Subcutaneous adipose tissue (tissue), 4 donors: Measurements from ENCODE around the gene PTGER1. TPM values are rescaled to one million over a fixed set of nuclear protein-coding genes. Genes with fewer than 3 reads are reported as not detected.

Source experiments
- small RNA-seq: library from RNA; depleted of rRNA; stranded (forward); fragments of <200 nt; gene quantifications from one replicate; pipeline ENCODE3, GENCODE V24; 2016
- total RNA-seq, 4 donors: library from RNA; depleted of rRNA; stranded (reverse); fragments of >200 nt; gene quantifications; one replicate each; pipeline ENCODE4 v1.1.0, GENCODE V29; 2016
- TF ChIP-seq, protein P1 (sequence below): fragments of 450-650 bp; IDR thresholded peaks from one replicate; pipeline ENCODE4 v1.5.1; 2016; ENCODE audit warnings: low read depth, mild to moderate bottlenecking, control low read depth, antibody characterized with exemption, moderate library complexity

PTGER1 gene
- total RNA-seq, 4 donors from 2014 or later, result 0.49 TPM; not detected in 3

GRCh38 chr19:14433554-14434501 lies 41.3 kb downstream of the PTGER1 start:
- TF ChIP-seq, protein P1, sequence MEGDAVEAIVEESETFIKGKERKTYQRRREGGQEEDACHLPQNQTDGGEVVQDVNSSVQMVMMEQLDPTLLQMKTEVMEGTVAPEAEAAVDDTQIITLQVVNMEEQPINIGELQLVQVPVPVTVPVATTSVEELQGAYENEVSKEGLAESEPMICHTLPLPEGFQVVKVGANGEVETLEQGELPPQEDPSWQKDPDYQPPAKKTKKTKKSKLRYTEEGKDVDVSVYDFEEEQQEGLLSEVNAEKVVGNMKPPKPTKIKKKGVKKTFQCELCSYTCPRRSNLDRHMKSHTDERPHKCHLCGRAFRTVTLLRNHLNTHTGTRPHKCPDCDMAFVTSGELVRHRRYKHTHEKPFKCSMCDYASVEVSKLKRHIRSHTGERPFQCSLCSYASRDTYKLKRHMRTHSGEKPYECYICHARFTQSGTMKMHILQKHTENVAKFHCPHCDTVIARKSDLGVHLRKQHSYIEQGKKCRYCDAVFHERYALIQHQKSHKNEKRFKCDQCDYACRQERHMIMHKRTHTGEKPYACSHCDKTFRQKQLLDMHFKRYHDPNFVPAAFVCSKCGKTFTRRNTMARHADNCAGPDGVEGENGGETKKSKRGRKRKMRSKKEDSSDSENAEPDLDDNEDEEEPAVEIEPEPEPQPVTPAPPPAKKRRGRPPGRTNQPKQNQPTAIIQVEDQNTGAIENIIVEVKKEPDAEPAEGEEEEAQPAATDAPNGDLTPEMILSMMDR, result no peak

DNA sequence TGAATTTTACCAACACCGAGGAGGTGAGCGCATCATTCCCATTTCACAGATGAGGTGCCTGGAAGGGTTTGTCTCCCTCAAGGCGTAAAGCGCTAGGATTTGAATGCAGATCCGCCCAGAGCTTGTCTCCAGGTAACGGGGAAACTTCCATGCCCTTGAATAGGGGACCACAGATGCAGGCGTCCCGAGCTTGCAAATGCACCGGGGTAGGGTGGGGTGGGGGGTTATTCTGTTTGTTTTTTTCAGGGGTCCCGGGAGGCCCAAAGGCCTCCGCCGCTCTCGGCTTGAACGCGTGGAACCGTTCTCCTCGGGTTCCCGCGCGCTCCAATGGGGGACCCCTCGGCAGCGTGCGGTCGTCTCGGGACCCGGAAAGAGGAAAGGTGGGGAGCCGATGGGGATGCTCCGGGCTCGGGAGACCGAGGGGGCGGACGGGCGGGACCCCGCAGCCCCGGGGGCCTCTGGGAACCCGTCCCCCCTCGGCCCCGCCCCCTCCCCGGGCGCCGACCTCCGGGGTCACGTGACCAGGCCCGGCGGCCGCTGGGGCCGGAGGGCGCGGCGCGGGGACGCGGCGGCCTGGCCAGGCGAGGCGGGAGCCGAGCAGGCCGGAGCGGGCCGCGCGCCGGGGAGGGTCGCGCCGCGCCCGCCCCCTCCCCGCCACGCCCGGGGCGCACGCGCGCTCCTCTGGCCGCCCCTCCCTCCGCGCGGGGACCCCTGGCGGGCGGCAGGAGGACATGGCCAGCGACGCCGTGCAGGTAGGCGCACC lies 42.2 kb downstream of the PTGER1 start, which contains the start of gene PKN1:
TSS of gene PKN1 (plus strand) at position 516 of the 763 bp plus-strand sequence. CDS start at position 732, 216 bp downstream.
- TF ChIP-seq, protein P1, result no peak

DNA sequence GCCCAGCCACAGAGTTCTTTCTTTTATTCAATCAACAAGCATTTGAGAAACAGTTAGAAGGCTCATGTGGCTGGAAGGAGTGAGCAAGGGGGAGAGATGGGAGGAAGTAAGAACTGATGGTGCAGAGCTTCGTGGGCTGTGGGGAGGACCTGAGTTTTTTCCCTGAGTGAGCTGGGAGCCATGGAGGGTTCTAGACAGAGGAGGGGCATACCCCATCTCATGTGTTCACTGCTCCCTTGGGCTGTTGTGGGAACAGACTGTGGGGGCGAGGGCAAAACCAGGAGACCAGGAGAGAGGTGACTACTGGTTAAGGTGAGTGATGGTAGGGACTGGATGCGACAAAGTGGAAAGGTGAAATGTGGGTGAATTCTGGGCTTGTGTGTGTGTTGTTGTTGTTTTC lies 44.4 kb downstream of the PTGER1 start:
- TF ChIP-seq, protein P1, result no peak

DNA sequence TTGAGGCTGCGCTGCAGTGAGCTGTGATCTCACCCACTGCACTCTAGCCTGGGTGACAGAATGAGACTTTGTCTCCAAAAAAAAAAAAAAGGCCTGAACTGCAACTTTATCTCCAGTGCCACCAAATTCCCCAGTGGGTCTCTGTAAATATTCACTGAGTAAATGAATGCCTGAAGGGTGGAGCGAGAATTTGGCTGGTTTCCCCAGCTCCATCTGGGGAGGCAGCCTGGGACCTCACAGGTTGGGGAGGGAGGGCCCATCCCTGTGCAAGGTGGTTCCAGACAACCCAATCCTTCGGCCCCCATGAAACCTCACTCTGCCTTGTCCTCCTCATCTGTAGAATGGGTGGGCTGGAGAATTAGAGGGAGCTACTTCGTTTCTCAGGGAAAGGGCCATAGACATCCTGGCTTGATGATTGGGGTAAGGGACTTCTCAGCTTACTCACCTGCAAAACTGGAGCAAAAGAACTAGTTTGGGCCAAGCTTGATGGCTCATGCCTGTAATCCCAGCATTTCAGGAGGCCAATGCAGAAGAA lies 46.2 kb downstream of the PTGER1 start:
- TF ChIP-seq, protein P1, result no peak

DNA sequence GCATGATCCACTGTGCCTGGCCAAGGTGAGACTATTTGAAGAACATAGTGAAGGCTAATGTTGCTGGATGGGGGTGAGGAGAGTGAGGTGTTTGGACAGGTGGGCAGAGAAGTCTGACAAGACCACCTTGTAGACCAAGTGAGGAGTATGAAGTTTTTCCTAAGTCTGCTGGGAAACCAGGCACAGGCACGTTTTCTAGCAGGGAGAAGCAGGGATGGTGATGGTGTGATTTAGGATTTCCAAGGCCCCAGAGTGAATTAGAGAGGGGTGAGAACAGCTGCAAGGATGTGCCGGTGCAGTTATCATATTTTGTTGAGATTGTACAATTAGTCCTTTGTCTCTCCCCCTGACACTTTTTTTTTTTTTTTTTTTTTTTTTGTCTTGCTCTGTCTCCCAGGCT lies 47.7 kb downstream of the PTGER1 start:
- TF ChIP-seq, protein P1, result no peak

- TF ChIP-seq, protein P1, result no peak
Measured at GRCh38 chr19:14425696-14426138, 49.4 kb downstream of the PTGER1 start.

Small RNAs within 50 kb of the gene (small RNA-seq; reads per million reads assigned to genes)
- not detected for gene SNRPGP15

Other genes starting within 250 kb of the PTGER1 start
- gene ADGRE5, start 93.9 kb downstream of the PTGER1 start, total RNA-seq, result 10 to 100 TPM; 26.0 to 60.2 (median 29.1) TPM
- gene DDX39A, start 56.0 kb downstream of the PTGER1 start, total RNA-seq, result 10 to 100 TPM; 45.8 to 67.1 (median 56.7) TPM
- 100 to 1,000 TPM in 1 of 4 donors, 10 to 100 TPM in 3; 47.8 to 136 (median 75.8) TPM for gene PKN1, start 42.0 kb downstream of the PTGER1 start, total RNA-seq
- 10 to 100 TPM; 36.4 to 95.5 (median 48.9) TPM for gene GIPC1, start 20.8 kb upstream of the PTGER1 start, total RNA-seq
- gene DNAJB1, start 43.0 kb upstream of the PTGER1 start, total RNA-seq, result 100 to 1,000 TPM in 1 of 4 donors, 10 to 100 TPM in 3; 45.9 to 104 (median 66.3) TPM
- 10 to 100 TPM; 36.8 to 86.7 (median 62.4) TPM for gene TECR, start 54.2 kb upstream of the PTGER1 start, total RNA-seq
- 100 to 1,000 TPM; 293 to 484 (median 411) TPM for gene NDUFB7, start 96.7 kb upstream of the PTGER1 start, total RNA-seq
- not detected for gene CLEC17A, start 107.7 kb upstream of the PTGER1 start, total RNA-seq
- under 1 TPM in 2 of 4 donors, not detected in 2; 0.34 to 0.38 TPM for gene ADGRE3, start 199.5 kb upstream of the PTGER1 start, total RNA-seq
- gene ZNF333, start 214.7 kb upstream of the PTGER1 start, total RNA-seq, result 10 to 100 TPM; 17.4 to 47.5 (median 25.8) TPM